Heart left ventricle (tissue), 13 donors: ENCODE measurements around the gene UBR1.

ENCODE experiments used
- CTCF ChIP-seq, 12 donors: fragments of 200-600 bp; sonication (generic) in 4 of 12; IDR thresholded peaks; one replicate each; pipeline versions ENCODE4 v1.5.0 to v1.8.0; 2018 to 2022; ENCODE audit warnings: antibody characterized with exemption in 12 of 12, mild to moderate bottlenecking in 5 of 12
- POLR2A ChIP-seq, 2 donors: fragments of 450-650 bp; IDR thresholded peaks; one replicate each; pipeline ENCODE4 v1.6.1; 2017; ENCODE audit warnings: antibody characterized with exemption in 2 of 2, mild to moderate bottlenecking in 2 of 2, moderate library complexity in 2 of 2
- donor health status: ischemic (EF 13 %, LVEDD 7.1; RV severe dilation, severe dysfunction).
- donor health status: DM: no; HTN: yes; CAD: no.
- donor health status: DM: no; HTN: no; CAD: no.
- donor health status: ischemic (EF 25% LVEDD 6.9; RV normal size, moderate dysfunction).
- donor health status: ischemic (EF 25% LVEDD 5.7; RV mildly dilated, moderate dysfunction).
- donor health status: ischemic (EF 35%, LVEDD 5.7; RV mildly dilated, moderate dysfunction).
- donor health status: nonischemic (EF 11% LVEDD 7.7; RV severe dilation, severe dysfunction).
- donor health status: DM: yes; HTN: yes; CAD: no.
- donor health status: PGD.
- donor health status: ischemic (EF 29% LVEDD 5.4; RV normal size, mild dysfunction).
- donor health status: nonischemic (EF 23%, LVEDD 6.1; RV moderate dilation, normal function).

- no peak for TF ChIP-seq CTCF (IDR thresholded peaks at IDR 0.05)
- no peak for TF ChIP-seq POLR2A (IDR thresholded peaks at IDR 0.05)
These were observed 37.5 kb upstream of the UBR1 start for GRCh38 chr15:43143203-43143941.
